ENCODE data around the gene MCM5.

MCM5 gene

GRCh38 chr22:35398591-35398973 lies 1.4 kb upstream of the MCM5 start:
- Histone ChIP-seq H3K4me2 (ENCODE audit: low read length) (peak overlapping the region; percentile 79), H4K20me1 (ENCODE audit: control insufficient read depth, insufficient read depth, low read depth, low read length) (peaks cover 3% of the 10 kb centered on the region; the same call in 1 of the 2 replicates), H3K27ac (ENCODE audit: low read depth, low read length) (peak overlapping the region; percentile 81), H3K79me2 (ENCODE audit: control insufficient read depth, low read length) (peaks cover 42% of the 10 kb centered on the region), H3K27me3 (ENCODE audit: control insufficient read depth, low read length) (no peaks in the 10 kb centered on the region), H3K4me1 (ENCODE audit: control insufficient read depth, low read length) (peaks cover 58% of the 10 kb centered on the region), H3K9me2 (replicated peaks; ENCODE audit: control insufficient read depth, low read length) (no peaks in the 10 kb centered on the region), H3K9me3 (ENCODE audit: control insufficient read depth, insufficient read depth, low read length) (no peaks in the 10 kb centered on the region), H3K36me3 (ENCODE audit: control insufficient read depth, low read length) (peaks cover 39% of the 10 kb centered on the region), H3K4me3 (ENCODE audit: low read length) (peak overlapping the region; percentile 96), H3F3A (ENCODE audit: control insufficient read depth, insufficient read depth) (no peaks in the 10 kb centered on the region; the same call in 1 of the 2 replicates)
- TF ChIP-seq CTCF (IDR thresholded peaks at IDR 0.05; ENCODE audit: low read depth, low read length, poor library complexity, severe bottlenecking): no peak
- TF ChIP-seq EZH2phosphoT487 (IDR thresholded peaks at IDR 0.05; ENCODE audit: borderline replicate concordance, low read length): no peak

GRCh38 chr22:35399114-35399677 lies 744 bp upstream of the MCM5 start:
- H3K4me3 ChIP-seq (ENCODE audit: low read length): peak overlapping the region; percentile 96
- H3K36me3 ChIP-seq (ENCODE audit: control insufficient read depth, low read length): peaks cover 45% of the 10 kb centered on the region
- H3F3A ChIP-seq (ENCODE audit: control insufficient read depth, insufficient read depth): peaks cover 4% of the 10 kb centered on the region
- H3K9me2 ChIP-seq (replicated peaks; ENCODE audit: control insufficient read depth, low read length): no peaks in the 10 kb centered on the region
- H3K4me2 ChIP-seq (ENCODE audit: low read length): peak overlapping the region; percentile 79
- no peaks in the 10 kb centered on the region for H3K9me3 ChIP-seq (ENCODE audit: control insufficient read depth, insufficient read depth, low read length)
- H3K79me2 ChIP-seq (ENCODE audit: control insufficient read depth, low read length): peaks cover 48% of the 10 kb centered on the region
- no peak for TF ChIP-seq EZH2phosphoT487 (IDR thresholded peaks at IDR 0.05; ENCODE audit: borderline replicate concordance, low read length)
- no peak for TF ChIP-seq CTCF (IDR thresholded peaks at IDR 0.05; ENCODE audit: low read depth, low read length, poor library complexity, severe bottlenecking)
- no peaks in the 10 kb centered on the region for H3K27me3 ChIP-seq (ENCODE audit: control insufficient read depth, low read length)
- H3K4me1 ChIP-seq (ENCODE audit: control insufficient read depth, low read length): peaks cover 58% of the 10 kb centered on the region
- peak overlapping the region; percentile 81 for H3K27ac ChIP-seq (ENCODE audit: low read depth, low read length)
- peaks cover 3% of the 10 kb centered on the region; the same call in 1 of the 2 replicates for H4K20me1 ChIP-seq (ENCODE audit: control insufficient read depth, insufficient read depth, low read depth, low read length)

GRCh38 chr22:35400501-35400790 lies 506 bp downstream of the MCM5 start:
- peaks cover 52% of the 10 kb centered on the region for H3K79me2 ChIP-seq (ENCODE audit: control insufficient read depth, low read length)
- TF ChIP-seq EZH2phosphoT487 (IDR thresholded peaks at IDR 0.05; ENCODE audit: borderline replicate concordance, low read length): no peak
- TF ChIP-seq CTCF (IDR thresholded peaks at IDR 0.05; ENCODE audit: low read depth, low read length, poor library complexity, severe bottlenecking): no peak
- H3K4me1 ChIP-seq (ENCODE audit: control insufficient read depth, low read length): peaks cover 58% of the 10 kb centered on the region
- peak overlapping the region; percentile 79 for H3K4me2 ChIP-seq (ENCODE audit: low read length)
- H3F3A ChIP-seq (ENCODE audit: control insufficient read depth, insufficient read depth): peaks cover 5% of the 10 kb centered on the region
- H3K9me2 ChIP-seq (replicated peaks; ENCODE audit: control insufficient read depth, low read length): no peaks in the 10 kb centered on the region
- H3K27ac ChIP-seq (ENCODE audit: low read depth, low read length): peak overlapping the region; percentile 81
- H3K27me3 ChIP-seq (ENCODE audit: control insufficient read depth, low read length): no peaks in the 10 kb centered on the region
- H4K20me1 ChIP-seq (ENCODE audit: control insufficient read depth, insufficient read depth, low read depth, low read length): peaks cover 3% of the 10 kb centered on the region; the same call in 1 of the 2 replicates
- H3K4me3 ChIP-seq (ENCODE audit: low read length): peak overlapping the region; percentile 96
- peaks cover 57% of the 10 kb centered on the region for H3K36me3 ChIP-seq (ENCODE audit: control insufficient read depth, low read length)
- no peaks in the 10 kb centered on the region for H3K9me3 ChIP-seq (ENCODE audit: control insufficient read depth, insufficient read depth, low read length)
